ENCODE measurements around the gene PHACTR2. TPM values are rescaled to one million over a fixed set of nuclear protein-coding genes. Genes with fewer than 3 reads are reported as not detected.

PHACTR2 gene
- total and polyA plus RNA-seq, 4 donors = 11.0 to 119 (median 43.8) TPM

DNA sequence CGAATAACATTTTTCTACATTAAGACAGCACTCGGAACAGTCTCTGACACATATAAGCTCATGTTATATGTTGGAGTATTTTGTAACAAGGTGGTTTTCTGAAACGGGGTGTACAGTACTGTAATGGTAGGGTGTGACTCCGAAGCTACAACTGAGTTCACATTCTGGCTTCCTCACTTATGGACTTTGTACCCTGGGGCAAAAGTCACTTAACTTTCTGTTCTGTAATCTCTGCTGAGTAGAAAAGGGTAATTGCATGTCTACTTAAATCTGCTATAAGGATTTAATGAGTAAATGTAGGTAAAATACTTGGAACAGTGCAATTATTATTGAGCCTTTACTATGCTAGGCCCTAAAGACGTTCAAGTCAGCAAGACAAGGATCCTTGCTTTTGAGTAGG, 160.6 kb downstream of the PHACTR2 start:
- Histone ChIP-seq H3K4me3 (no peak overlapping the region), H3K9ac (ENCODE audit: insufficient read depth in 1 of 2, low read length in 2 of 2) (no peak overlapping the region), H3K27me3 (ENCODE audit: control insufficient read depth in 3 of 3, insufficient read depth in 3 of 3, low read length in 2 of 3) (no peaks in the 10 kb centered on the region), H3K27ac (ENCODE audit: low read depth in 1 of 2, low read length in 1 of 2) (no peak overlapping the region), H3K4me1 (ENCODE audit: control insufficient read depth in 5 of 5, insufficient read depth in 5 of 5, low read length in 5 of 5) (peaks cover 0 to 1% (median 0%) of the 10 kb centered on the region in 5 donors), H3K9me3 (ENCODE audit: control insufficient read depth in 4 of 4, insufficient read depth in 3 of 4, low read length in 3 of 4) (peaks cover 0 to 1% (median 0%) of the 10 kb centered on the region in 4 donors), H3K36me3 (ENCODE audit: control insufficient read depth in 4 of 4, insufficient read depth in 4 of 4, low read length in 4 of 4) (no peaks in the 10 kb centered on the region)
- ATAC-seq (ENCODE audit: insufficient read depth, low FRiP score) (no peak), DNase-seq (no peak)
- TF ChIP-seq, protein P1, sequence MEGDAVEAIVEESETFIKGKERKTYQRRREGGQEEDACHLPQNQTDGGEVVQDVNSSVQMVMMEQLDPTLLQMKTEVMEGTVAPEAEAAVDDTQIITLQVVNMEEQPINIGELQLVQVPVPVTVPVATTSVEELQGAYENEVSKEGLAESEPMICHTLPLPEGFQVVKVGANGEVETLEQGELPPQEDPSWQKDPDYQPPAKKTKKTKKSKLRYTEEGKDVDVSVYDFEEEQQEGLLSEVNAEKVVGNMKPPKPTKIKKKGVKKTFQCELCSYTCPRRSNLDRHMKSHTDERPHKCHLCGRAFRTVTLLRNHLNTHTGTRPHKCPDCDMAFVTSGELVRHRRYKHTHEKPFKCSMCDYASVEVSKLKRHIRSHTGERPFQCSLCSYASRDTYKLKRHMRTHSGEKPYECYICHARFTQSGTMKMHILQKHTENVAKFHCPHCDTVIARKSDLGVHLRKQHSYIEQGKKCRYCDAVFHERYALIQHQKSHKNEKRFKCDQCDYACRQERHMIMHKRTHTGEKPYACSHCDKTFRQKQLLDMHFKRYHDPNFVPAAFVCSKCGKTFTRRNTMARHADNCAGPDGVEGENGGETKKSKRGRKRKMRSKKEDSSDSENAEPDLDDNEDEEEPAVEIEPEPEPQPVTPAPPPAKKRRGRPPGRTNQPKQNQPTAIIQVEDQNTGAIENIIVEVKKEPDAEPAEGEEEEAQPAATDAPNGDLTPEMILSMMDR (IDR thresholded peaks at IDR 0.05; ENCODE audit: control extremely low read depth, extremely low read depth) = no peak
- 82 to 84% methylated on average over 5 of the region's 5 CpGs for WGBS, 2 donors

GRCh38 chr6:143839196-143839595, 161.4 kb downstream of the PHACTR2 start:
- Histone ChIP-seq H3K27me3 (ENCODE audit: control insufficient read depth in 3 of 3, insufficient read depth in 3 of 3, low read length in 2 of 3) (no peaks in the 10 kb centered on the region), H3K4me3 (no peak overlapping the region), H3K27ac (ENCODE audit: low read depth in 1 of 2, low read length in 1 of 2) (no peak overlapping the region), H3K9ac (ENCODE audit: insufficient read depth in 1 of 2, low read length in 2 of 2) (no peak overlapping the region), H3K36me3 (ENCODE audit: control insufficient read depth in 4 of 4, insufficient read depth in 4 of 4, low read length in 4 of 4) (no peaks in the 10 kb centered on the region), H3K4me1 (ENCODE audit: control insufficient read depth in 5 of 5, insufficient read depth in 5 of 5, low read length in 5 of 5) (peaks cover 0 to 5% (median 0%) of the 10 kb centered on the region in 5 donors), H3K9me3 (ENCODE audit: control insufficient read depth in 4 of 4, insufficient read depth in 3 of 4, low read length in 3 of 4) (peaks cover 0 to 1% (median 0%) of the 10 kb centered on the region in 4 donors)
- ATAC-seq (ENCODE audit: insufficient read depth, low FRiP score) (no peak), DNase-seq (no peak)
- WGBS, 2 donors = 85 to 89% methylated on average over 4 of the region's 4 CpGs
- TF ChIP-seq, protein P1 (IDR thresholded peaks at IDR 0.05; ENCODE audit: control extremely low read depth, extremely low read depth) = no peak

- DNase-seq (no peak), ATAC-seq (ENCODE audit: insufficient read depth, low FRiP score) (no peak)
- H3K27ac ChIP-seq (ENCODE audit: low read depth in 1 of 2, low read length in 1 of 2) = no peak overlapping the region
- no peak overlapping the region for H3K4me3 ChIP-seq
- H3K27me3 ChIP-seq (ENCODE audit: control insufficient read depth in 3 of 3, insufficient read depth in 3 of 3, low read length in 2 of 3) = no peaks in the 10 kb centered on the region
- 97 to 98% methylated on average over 6 of the region's 6 CpGs for WGBS, 2 donors
- TF ChIP-seq, protein P1 (IDR thresholded peaks at IDR 0.05; ENCODE audit: control extremely low read depth, extremely low read depth) = no peak
- peaks cover 2 to 8% (median 7%) of the 10 kb centered on the region in 4 donors for H3K36me3 ChIP-seq (ENCODE audit: control insufficient read depth in 4 of 4, insufficient read depth in 4 of 4, low read length in 4 of 4)
- peaks cover 0 to 1% (median 0%) of the 10 kb centered on the region in 4 donors for H3K9me3 ChIP-seq (ENCODE audit: control insufficient read depth in 4 of 4, insufficient read depth in 3 of 4, low read length in 3 of 4)
- H3K9ac ChIP-seq (ENCODE audit: insufficient read depth in 1 of 2, low read length in 2 of 2) = no peak overlapping the region
- peaks cover 0 to 13% (median 2%) of the 10 kb centered on the region in 5 donors for H3K4me1 ChIP-seq (ENCODE audit: control insufficient read depth in 5 of 5, insufficient read depth in 5 of 5, low read length in 5 of 5)
Observed at GRCh38 chr6:143840595-143841265, 163.0 kb downstream of the PHACTR2 start.
